ENCODE measurements around the gene RNF214.

RNF214 gene

GRCh38 chr11:117309310-117309709 is 76.8 kb downstream of the RNF214 start:
- H3K27ac ChIP-seq = no peak overlapping the region
- H3K27me3 ChIP-seq (replicated peaks) = no peaks in the 10 kb centered on the region
- DNase-seq = no peak
- no peak overlapping the region for H3K4me3 ChIP-seq (ENCODE audit: low read depth, low read length)
- TF ChIP-seq, protein P1, sequence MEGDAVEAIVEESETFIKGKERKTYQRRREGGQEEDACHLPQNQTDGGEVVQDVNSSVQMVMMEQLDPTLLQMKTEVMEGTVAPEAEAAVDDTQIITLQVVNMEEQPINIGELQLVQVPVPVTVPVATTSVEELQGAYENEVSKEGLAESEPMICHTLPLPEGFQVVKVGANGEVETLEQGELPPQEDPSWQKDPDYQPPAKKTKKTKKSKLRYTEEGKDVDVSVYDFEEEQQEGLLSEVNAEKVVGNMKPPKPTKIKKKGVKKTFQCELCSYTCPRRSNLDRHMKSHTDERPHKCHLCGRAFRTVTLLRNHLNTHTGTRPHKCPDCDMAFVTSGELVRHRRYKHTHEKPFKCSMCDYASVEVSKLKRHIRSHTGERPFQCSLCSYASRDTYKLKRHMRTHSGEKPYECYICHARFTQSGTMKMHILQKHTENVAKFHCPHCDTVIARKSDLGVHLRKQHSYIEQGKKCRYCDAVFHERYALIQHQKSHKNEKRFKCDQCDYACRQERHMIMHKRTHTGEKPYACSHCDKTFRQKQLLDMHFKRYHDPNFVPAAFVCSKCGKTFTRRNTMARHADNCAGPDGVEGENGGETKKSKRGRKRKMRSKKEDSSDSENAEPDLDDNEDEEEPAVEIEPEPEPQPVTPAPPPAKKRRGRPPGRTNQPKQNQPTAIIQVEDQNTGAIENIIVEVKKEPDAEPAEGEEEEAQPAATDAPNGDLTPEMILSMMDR (IDR thresholded peaks at IDR 0.05; ENCODE audit: low read depth, low read length, missing control alignments) = no peak
- in situ Hi-C loops (cut with HindIII; ENCODE audit: low pct_ligation_motif_present, low sequenced_read_pairs) = no loop called here
- H3K36me3 ChIP-seq (replicated peaks) = no peaks in the 10 kb centered on the region

GRCh38 chr11:117313091-117313490 is 80.6 kb downstream of the RNF214 start:
- no peak overlapping the region for H3K27ac ChIP-seq
- in situ Hi-C loops (cut with HindIII; ENCODE audit: low pct_ligation_motif_present, low sequenced_read_pairs) = no loop called here
- DNase-seq = no peak

DNA sequence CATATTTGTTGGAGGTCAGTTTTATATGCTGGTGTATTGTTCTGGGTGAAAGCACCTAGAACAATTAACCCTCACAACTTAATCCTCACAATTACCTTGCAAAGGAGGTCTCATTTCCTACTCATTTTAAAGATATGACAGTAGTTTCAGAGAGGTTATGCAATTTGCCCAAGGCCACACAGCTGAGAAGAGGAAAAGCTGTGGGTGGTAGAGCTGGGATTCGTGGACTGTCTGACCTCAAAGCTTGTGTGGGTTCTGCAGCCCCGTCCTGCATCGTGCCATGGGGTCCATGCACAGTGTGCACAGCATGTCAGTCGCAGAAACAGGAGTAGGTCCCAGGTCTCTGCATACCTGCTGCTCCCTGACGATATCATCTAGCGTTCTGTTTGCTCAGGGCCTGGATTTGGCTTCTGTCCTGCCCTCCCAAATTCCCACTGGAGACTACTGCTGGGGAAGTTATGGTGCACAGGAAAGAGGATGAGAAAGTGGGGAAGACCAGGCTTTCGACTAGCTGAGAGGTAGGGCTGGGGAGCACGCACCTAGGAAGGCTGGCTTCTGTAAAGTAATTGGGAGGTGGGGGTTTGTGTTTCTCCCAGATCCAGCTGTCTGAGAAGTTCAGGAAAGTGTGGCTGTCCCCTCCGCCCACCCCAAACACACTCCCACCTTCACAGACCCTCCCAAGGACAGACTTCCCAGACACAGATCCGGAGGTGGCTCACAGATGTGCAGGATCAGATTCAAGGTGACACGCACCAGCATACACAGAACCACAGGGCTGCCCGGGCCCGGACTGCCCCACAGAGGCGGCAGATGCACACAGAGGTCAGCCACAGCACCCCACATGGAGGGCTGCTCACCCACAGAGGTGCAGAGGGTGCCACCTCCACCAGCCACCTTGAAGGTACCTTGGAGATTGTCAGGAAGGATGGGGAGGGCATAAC is 81.6 kb downstream of the RNF214 start:
- no peak overlapping the region for H3K27ac ChIP-seq
- H3K4me3 ChIP-seq (ENCODE audit: low read depth, low read length) = peak overlapping the region; percentile 70
- H3K27me3 ChIP-seq (replicated peaks) = no peaks in the 10 kb centered on the region
- DNase-seq = no peak
- TF ChIP-seq, protein P1 (IDR thresholded peaks at IDR 0.05; ENCODE audit: low read depth, low read length, missing control alignments) = no peak
- in situ Hi-C loops (cut with HindIII; ENCODE audit: low pct_ligation_motif_present, low sequenced_read_pairs) = no loop called here
- H3K36me3 ChIP-seq (replicated peaks) = no peaks in the 10 kb centered on the region

More at GRCh38 chr11:117313091-117313490, 80.6 kb downstream of the RNF214 start:
- Histone ChIP-seq H3K4me3 (ENCODE audit: low read depth, low read length) (no peak overlapping the region), H3K36me3 (replicated peaks) (no peaks in the 10 kb centered on the region), H3K27me3 (replicated peaks) (no peaks in the 10 kb centered on the region)
- TF ChIP-seq, protein P1 (IDR thresholded peaks at IDR 0.05; ENCODE audit: low read depth, low read length, missing control alignments) = no peak

DNA sequence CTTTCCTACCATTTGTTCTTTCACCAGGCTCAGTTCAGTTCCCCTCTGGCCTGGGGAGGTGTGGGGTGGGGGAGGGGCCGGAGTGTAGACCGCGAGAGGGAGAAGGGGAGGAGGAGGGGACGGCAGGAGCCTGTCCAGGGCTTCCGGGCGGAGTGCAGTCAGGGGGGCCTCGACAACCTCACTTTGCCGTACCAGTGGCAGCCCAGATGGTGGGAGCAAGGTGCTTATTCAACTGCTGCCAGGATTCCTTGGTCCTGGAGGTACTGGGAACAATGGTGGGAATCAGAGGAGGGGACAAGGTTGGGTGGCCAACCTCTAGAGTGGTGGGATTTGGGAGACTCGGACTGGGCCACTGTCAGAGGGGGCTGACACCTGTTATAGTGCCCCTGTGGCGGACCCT is 82.4 kb downstream of the RNF214 start:
- in situ Hi-C loops (cut with HindIII; ENCODE audit: low pct_ligation_motif_present, low sequenced_read_pairs) = no loop called here
- Histone ChIP-seq H3K4me3 (ENCODE audit: low read depth, low read length) (peak overlapping the region; percentile 70), H3K27ac (no peak overlapping the region), H3K36me3 (replicated peaks) (no peaks in the 10 kb centered on the region), H3K27me3 (replicated peaks) (no peaks in the 10 kb centered on the region)
- TF ChIP-seq, protein P1 (IDR thresholded peaks at IDR 0.05; ENCODE audit: low read depth, low read length, missing control alignments) = no peak
- no peak for DNase-seq

DNA sequence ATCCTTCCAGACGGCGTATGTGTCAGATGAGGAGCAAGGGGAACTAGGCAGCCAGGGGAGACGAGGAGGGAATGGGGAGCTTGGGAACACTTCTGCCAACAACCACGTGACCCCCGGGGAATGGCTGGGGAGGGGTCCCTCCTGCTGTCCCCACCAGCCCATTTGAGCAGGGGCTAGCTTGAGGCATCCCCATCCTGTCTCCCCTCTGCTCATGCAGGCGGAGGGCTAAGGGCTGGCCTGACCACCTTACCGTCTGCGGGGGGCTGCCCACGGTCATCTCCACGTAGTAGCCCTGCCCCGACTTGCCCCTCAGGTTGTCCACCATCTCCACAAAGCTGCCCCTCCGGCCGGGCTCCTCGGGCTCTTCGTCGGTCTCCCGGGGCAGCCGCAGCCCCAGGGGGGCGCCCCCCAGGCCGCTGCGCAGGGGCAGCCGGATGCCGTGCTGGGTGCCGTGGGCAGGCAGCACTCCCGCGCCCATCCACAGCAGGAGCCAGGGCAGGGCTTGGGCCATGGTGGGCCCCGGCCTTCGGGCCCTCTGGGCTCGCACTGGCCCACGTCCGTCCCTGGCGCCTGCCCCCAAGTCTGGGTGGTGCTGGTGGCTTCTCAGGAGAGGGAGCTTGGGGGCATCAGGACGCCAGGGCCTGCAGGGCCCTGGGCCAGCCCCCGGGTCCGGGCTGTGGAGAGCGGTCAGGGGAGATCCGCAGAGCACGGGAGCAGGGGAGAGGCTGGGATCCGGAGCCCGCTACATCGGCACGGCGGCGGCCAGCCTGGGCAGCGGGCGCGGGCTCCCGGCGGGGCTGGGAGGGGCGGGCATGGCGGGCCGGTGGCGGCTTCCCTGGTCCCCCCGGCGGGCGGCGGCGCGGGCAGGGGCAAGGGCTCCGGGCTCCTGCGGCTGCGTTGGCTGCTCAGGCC is 83.1 kb downstream of the RNF214 start:
- no peaks in the 10 kb centered on the region for H3K36me3 ChIP-seq (replicated peaks)
- in situ Hi-C loops (cut with HindIII; ENCODE audit: low pct_ligation_motif_present, low sequenced_read_pairs) = no loop called here
- no peak for DNase-seq
- peak overlapping the region; percentile 70 for H3K4me3 ChIP-seq (ENCODE audit: low read depth, low read length)
- TF ChIP-seq, protein P1 (IDR thresholded peaks at IDR 0.05; ENCODE audit: low read depth, low read length, missing control alignments) = no peak
- no peak overlapping the region for H3K27ac ChIP-seq
- no peaks in the 10 kb centered on the region for H3K27me3 ChIP-seq (replicated peaks)

All from brain microvascular endothelial cell (primary cell).